Measurements from ENCODE around the gene KLHL29.

- TF ChIP-seq CTCF (IDR thresholded peaks at IDR 0.05; ENCODE audit: insufficient read depth, low read length) (no peak), REST (IDR thresholded peaks at IDR 0.05; ENCODE audit: insufficient replicate concordance, low read depth) (no peak), GABPA (IDR thresholded peaks at IDR 0.05; ENCODE audit: low read depth) (no peak), POLR2AphosphoS5 (IDR thresholded peaks at IDR 0.05; ENCODE audit: low read depth) (no peak)
Observed at GRCh38 chr2:23435250-23436035, 50.5 kb downstream of the KLHL29 start.

All from HL-60 (cell line).